Measurements from ENCODE around the gene LPP.

LPP gene

DNA sequence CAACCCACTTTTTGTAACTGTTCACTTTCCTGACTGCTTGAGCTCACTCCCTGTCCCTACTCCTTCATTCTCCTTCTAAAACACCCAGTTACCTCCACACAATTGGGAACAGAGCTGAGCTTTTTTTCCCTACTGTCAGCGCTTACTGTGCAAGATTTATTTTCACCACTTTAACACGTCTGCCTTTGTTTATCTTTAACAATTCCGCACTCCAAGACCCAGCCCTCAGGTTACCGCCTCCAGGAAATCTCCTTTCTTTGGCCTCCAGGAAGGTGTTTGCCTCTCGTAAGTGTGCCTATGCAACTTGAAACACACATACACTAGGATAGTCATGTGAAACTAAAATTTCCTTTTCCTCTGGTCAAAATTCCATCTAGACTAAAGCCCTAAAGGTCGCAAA, 745.9 kb downstream of the LPP start:
- DNase-seq: no peak

DNA sequence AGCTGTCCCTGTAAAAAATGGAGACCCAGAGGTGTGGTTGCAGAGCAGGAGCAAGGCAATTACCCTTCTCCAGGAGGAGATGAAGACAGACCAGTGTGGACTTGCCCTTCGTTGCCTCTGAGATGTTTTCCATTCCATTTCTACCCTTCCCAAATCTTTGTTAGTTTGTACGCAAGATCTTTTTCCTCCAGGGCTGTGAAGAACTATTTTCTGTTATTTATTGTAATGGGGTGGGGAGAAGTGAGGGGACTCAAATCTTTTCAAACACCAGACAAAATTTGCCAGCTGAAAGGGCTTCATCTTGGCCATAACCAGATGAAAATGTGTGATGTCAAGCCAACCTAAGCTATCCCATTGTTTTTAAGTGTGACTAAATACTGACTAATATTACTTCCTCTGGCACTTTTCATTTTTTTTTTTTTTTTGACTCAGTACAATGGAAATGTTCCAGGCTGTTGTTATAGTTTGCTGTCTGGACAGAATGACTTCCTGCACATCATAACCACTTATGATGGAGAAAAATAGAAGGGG, 746.5 kb downstream of the LPP start:
- peak in 3 of 4 experiments; percentile 29 to 80 (median 78) for DNase-seq

DNA sequence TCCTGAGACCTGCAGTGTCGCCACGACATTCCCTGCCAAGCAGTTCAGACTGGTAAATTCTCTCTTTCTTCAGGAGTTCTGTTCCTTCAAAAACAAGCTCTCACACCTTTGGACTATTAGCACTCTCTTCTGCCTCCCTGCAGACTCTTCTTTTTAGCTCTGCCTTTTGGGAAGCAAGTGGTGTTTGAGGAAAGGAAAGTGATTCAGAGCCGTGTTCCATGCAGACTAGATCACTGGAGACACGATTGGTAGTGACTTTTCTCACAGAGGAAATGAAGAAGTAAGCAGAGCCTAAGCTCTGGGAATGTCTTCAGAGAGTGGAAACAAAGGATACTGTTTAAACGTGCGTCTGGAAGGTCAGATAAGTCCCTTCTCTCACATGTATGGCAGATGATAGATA, 747.2 kb downstream of the LPP start:
- peak; percentile 44 to 71 (median 61) for DNase-seq

DNA sequence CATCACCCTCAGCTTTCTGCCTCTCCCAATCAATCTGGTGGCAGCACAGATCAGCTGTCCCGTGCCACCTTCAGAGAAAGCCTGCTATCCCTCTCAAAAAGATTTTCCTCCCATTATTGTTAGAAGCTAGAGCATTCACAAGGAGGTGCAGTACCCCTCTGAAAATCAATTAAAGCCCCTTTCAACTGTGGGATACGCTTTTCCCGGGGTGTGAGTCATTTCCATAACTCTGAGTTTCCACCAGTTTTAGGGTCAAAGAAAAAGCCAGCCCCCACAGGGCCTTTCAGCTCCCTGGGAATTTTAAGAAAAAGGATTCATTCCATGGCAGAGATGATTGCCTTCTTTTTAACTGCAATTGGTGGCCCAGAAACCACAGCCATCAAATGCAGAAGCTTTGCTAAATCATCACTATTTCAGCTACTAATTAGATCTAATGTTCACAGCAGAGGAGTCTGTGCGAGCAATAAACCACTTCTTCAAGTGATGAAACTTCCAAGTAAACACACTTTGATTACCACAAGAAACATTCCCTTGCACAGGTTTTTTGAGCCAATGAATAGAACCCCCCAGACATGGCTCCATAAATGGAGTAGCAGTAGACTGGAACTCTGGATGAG, 747.8 kb downstream of the LPP start:
- peak in 1 of 4 experiments; percentile 24 for DNase-seq

DNA sequence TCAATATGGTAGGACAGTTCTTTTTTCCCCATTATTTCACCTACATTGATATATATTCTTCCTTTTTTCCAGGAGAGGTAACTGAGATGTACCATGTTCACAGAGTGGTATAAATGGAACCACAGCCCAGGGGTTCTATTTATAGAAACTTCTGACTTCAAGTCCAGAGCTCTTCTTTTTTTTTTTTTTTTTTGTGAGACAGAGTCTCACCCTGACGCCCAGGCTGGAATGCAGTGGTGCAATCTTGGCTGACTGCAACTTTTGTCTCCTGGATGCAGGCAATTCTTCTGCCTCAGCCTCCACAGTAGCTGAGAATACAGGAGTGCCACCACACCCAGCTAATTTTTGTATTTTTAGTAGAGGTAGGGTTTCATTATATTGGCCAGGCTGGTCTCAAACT, 750.7 kb downstream of the LPP start:
- DNase-seq: peak; percentile 54 to 75 (median 74)

DNA sequence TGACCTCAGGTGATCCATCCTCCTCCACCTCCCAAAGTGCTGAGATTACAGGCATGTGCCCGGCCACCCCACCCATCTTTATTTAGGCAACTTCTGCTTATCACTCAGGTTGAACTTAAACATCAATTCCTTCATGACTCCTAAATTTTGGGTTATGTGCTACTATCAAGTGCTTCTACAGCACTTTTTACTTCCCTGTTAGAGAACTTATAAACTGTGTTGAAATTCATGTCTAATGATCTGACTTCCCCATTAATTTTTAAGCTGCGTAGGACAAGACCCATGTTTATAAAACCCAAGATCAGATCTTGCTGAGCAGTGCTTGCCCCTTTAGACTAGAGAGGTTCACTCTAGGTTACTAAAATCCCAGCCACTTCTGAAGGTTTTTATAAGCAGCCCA, 751.6 kb downstream of the LPP start:
- peak; percentile 64 to 95 (median 80) for DNase-seq

DNA sequence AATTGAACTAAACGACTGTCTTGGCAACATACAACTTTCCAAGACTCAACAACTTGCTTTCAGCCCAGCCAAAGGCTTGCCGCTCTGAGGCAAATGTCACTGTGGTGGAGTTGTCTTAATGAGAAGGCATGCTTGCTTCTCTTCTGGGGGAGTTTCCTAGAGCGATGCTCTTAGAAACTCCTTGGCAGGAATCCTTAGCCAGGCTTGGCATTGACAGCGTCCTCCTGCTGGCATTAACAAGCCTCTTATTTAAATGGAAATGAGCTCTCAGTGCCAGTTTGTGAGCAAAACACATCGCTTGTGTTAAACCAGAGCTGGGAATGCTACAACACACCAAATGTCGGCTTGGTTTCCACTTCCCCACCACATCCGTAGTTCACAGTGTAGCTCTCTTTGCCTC, 752.3 kb downstream of the LPP start:
- DNase-seq: no peak

DNA sequence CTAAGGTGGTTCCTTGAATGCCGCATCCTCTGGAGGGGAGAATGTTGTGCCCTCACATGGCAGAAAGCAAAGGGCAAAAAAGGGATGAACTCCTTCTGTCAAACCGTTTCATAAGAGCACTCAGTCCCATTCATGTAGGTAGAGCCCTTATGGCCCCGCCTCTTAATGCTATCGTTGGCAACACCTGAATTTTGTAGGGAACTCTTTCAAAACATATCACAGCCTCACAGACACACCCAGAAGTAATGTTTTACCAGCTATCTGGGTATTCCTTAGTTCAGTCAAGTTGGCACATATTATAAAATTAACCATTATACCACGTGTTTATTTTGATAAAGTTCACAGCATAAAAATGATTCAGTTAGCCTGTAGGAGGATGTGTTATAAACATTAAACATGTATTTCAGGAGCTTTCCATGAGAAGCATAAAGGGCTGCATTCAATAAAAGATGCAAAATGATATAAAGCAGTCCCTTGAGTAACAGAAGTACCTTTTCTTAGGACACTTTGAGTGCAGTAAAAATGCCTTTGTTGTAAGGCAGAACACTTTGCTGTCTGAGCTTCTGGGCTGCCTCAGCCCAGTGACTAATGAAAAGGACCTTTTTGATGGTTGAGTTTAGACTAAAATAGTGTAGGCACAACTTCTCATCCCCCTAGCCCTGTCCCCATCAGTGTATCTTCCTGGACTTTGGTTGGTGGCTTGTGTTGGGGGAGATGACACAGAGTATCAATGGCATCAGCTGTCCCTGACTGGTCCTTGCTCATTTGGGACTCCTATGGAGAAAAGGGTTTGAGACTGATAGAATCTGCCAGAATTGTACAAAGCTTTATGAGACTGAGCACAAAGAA, 754.3 kb downstream of the LPP start:
- peak in 1 of 4 experiments; percentile 23 for DNase-seq

DNA sequence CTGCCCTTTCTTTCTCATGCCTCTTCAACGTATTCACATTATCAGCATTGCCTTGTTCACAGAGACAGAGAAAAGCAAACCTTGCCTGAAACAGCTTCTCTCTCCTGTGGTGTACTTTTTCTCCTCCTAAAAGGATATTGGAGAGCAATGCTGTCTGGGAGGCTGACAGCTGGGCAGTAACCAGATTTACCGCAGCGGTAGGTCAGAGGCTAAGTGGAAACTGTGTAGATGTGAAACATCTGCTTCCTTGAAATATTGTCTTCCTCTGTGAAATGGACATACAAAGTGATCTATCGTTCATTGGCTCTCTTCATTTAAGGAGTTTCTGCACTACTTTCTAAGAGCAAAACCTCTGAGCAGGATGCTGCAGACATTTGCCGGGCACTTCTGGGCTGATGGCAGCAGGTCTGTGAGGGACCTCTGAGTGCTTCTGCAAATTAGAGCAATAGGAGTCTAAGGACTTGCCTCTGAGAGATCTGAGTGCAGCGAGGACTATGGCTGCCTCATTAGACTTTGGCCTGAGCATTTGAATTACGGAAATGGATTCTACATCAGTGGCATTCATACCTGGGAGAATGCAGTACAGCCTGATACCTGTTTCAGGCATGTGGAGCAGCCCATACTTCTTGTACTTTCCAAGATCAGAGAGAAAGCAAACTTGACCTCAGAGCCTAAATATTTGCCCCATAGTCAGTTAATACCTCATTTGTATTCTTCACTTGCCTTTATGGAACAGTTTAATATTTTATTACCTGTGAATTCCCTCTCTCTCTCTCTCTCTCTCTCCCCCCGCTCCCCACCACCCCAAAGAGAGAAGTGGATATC, 757.3 kb downstream of the LPP start:
- no peak for DNase-seq

DNA sequence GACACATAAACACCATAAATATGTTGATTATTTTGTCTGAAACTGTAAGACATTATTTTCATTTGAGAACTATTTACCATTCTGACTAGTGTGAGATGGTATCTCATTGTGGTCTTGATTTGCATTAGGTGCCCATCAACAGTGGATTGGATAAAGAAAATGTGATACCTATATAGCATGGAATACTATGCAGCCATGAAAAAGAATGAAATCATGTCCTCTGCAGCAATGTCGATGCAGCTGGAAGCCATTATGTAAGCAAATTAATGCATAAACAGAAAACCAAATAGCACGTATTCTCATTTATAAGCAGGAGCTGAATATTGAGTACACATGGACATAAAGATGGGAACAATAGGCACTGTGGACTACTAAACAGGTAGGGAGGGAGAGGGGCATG, 759.1 kb downstream of the LPP start:
- DNase-seq: no peak

DNA sequence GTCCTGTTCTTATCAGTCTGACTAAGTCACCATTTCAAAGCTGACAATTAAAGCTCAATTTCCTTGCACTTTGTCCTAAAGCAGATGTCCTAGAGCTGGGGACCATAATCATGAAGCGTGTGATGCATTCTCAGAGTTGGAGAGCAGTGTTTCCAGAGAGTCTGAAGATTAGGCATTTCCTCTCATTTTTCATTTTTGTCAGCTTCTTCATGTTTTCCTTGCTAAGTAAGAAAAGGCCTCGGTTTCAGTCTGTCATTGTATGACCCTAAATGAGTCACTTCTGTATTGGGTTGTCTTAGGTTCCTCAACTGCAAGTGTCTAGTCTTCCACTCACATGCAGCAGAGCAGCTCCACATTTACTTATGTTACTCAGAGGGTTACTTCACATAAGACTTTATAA, 760.6 kb downstream of the LPP start:
- DNase-seq: peak; percentile 62 to 95 (median 83)

DNA sequence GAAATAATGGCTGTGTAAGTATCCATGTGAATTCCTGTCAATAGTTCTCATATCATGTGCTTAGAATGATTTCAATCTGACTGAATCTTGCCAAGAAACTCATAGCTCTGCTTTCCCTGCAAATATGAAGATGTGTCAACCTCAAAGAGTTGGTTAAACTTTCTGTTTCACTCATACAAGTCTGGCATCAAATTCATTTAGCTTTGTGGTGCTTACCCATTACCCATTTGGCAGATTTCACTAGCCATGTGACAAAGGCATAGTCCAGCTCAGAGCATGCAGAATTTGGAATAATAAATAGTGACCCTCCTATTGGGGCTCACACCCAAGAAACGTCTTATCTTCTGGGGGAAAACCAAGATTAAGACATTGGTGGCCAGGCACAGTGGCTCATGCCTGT, 761.2 kb downstream of the LPP start:
- DNase-seq: peak in 2 of 4 experiments; percentile 72 to 74

DNA sequence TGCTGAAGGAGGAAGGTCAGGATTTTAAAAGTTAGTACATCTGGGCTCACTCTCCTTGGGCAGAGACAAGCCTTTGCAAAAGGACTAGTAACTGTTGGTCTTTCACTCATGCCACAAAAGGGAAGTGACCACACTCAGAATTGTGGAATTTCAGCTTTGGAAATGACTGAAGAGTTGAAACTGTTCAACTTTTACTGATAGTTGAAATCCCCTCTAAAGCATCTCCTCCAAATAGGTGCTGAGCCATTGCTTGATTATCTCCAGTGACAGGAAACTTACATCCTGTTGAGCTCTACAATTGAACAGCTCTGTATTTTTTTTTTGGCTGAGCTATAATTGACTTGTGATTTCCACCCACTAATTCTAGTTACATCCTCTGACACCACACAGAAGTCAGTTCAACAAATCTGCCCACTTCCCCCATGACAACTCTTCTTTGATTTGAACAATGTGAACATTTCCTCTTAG, 763.0 kb downstream of the LPP start:
- peak; percentile 66 to 90 (median 82) for DNase-seq

DNA sequence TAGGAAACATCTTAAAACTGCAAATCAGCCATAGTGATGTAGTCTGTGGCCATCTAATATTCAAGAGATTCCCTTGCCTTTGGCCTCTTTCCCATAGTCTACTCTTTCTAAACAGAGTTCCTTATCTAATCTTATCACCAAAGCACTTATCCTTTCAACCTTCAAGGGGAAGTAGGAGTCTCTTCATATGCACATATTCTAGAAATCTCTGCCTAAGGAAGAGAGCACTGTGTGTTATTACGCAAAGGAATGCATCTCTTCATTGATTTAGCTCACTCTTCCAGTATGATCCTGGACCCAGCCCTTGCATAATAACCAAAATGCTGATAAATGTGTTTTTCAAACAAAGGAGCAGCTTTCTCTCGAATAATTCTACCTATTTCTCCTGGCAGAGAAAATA, 764.1 kb downstream of the LPP start:
- DNase-seq: peak in 2 of 4 experiments; percentile 59 to 63

DNA sequence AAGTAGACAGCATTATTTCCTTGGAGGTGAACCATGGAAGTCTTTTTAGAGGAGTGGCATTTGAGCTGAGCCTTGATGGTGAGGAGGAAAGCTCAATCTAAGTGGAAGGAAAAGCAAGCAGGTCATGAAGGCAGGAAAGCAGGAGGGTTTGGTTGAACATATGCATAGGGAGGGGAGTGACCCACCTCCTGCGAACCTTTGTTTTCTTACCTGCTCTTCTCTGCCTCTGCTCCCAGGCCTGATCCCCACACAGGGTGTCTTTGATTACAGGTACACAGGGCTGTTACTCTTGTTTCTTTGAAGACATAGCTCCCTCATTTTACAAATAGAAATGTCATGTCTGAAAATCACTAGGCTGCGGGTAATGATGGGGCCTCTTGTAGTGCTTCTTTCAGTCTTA, 769.7 kb downstream of the LPP start:
- DNase-seq: no peak

DNA sequence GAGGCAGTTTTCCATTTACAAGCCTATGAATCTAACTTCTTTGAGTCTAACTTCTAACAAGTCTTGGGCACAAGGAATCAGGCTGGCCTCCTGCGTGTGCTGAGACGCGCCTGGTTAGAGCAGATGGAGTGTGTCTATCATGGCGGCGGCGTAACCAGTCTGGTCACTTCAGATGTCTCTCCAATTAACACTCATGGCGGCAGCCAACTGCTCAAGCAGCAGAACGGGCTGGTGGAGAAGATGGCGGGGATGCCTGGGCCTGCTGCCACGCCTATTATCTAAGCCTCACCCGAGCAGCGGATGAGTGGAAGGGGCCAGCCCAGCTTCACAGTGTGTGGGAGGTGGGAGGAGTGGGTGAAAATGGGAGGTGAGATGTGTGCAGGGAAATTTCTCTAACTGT, 771.4 kb downstream of the LPP start:
- DNase-seq: no peak

DNA sequence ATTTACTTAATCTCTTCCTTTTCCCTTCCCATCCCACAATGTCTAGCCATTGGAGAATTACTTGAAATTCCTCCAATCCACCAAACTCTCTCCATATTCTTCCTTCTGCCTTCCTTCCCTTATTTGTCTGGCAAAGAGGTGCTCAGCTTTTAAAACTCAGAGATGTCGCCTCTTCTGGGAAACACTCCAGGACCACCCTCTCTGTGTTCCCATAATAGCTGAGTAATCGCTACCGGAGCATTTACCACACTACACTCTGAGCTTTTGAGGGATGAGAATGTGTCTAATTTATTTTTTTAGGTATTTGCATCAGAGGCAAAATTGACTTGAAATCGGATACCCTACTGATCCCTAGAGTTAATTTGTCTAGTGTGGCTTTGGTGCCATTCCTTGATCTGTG, 772.2 kb downstream of the LPP start:
- no peak for DNase-seq

DNA sequence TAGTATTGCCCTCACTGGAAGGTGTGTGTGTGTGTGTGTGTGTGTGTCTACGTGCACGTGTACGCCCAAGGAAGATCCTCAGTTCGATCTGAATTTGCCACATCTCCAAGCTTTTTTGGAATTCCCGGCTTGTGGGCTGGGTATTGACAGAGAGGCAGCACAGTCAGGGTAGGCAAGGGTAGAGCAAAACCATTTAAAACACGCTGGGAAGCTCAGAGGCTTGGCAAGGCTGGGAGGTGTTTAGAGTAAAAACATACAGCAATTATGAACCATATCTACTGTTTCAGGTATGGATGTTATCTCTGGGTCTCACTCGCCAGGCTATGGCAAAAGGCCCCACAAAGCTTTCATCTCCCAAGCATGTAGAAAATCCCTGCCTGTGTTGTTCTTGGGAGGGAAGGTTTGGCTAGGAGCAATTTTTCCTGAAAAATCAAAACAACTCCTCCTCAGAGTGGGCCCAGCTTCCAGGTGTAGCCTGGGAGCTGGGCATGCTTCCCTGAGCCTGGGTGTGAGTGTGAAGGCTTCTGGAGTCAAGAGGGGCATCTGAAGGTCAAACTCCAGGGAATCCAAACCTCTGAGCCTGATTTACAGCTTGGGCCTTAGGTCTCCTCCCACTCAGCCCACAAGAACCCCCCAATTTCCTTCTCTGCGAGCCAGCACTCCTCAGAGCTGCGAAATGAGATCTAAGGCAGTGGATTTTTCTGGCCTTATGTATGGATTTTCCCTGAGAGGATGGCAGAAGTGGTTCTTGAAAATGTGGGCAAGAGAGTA, 773.0 kb downstream of the LPP start:
- DNase-seq: no peak

DNA sequence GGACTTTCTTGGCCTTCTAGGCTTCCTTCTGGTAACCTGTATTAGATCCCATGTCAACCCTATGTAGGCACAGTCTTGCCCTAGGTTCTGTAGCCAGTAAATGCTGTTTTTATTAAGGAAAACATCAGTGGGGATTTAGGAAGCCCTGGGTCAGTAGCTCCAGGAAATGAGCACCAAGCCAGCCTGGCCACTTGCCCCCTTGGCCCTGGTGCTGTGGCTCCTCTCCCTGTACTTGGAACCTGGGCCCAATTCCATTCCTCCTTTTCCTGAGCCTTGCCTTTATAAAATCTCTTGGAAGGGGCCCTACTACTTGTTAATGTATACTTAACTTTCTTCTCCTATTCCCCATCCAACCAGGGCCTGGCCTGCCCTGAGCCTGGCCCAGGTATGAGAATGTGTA, 774.0 kb downstream of the LPP start:
- no peak for DNase-seq

DNA sequence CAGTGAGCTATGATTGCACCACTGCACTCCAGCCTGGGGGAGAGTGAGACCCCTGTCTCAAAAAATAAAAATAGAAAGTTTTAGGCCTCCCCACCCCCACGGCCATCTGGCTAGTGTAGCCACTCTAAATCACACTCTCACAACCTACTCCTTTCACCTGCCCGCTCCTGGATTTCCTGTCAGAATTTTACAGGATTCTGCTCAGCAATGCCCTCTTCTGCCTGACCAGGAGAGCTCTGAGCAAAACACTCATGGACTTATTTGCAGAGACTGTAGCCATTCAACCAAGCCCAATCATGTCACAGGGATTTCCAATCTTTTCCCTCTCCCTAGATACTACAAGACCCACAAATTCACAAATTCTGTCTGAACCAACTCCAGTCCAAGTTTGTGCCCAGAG, 775.2 kb downstream of the LPP start:
- no peak for DNase-seq

DNA sequence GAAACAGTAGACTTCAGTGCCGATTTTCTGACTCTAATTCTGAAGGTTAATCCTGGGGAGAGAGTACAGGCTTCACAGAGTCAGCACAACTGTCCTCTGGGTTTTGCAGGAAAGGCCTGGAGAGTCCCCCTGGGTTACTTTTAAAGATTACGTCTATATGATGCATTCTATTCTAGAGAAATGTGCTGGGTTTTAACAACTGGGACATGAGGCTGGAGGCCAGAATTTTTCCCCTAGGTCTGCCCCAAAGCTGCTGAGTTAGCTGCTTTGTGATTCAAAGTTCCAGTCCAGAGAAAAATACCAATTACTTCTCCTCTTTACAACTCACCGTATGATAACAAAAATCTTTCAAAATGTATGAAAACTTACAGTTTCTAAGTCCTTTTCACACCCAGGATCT, 777.1 kb downstream of the LPP start:
- DNase-seq: no peak

DNA sequence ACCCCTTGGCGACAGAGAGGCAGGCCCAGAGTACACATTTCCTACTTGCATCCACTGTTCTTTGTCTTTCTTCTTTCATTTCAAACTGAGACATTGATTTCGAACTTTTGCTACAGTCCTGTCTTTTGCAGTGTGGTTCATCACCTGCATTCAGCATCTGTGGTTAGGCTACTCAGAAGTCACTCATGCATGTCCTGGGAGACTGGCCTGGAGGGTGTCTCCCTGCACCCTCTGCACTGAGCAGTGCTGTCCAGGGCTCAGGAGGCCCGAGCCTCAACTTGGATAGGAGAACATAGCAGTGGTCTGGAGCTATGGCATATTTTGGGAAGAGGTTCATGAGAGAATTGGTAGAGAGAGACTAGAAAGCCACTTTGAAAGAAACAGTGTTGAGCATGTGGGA, 777.6 kb downstream of the LPP start:
- DNase-seq: no peak

Measured in suppressor macrophage (primary cell).